ENCODE results near the gene OR10A7. TPM values are rescaled to one million over a fixed set of nuclear protein-coding genes. Genes with fewer than 3 reads are reported as not detected.

Gene OR10A7
- total RNA-seq, 2 experiments from 2014 or later: not detected

DNA sequence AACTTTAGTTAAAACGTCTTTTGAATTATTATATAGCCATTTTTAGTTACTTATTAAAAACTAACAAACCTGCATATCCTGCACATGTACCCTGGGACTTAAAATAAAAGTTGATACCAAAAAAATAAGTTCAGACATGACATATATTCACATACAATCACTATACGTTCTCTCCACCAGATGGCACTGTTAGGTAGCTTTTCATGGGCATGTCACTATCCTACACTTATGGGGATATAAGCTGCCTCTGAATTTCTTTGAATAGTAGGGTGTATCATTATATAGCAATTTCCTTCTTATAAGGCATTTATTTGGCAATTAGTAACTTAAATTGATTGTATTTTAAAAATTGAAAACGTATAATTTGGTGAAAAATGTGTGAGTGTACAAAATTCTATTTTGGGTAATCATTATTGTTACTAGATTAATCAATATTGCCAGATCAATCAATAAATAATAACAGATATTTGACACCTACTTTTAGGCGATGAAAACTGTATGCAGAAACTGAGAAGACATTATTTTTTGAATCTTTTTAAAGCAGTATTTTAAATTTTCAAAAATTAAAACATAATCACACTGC lies 31.8 kb upstream of the OR10A7 start:
- intact Hi-C loops (cut with micrococcal nuclease; ENCODE audit: unreplicated experiment): loop anchor here (1.0 kb wide), 2 partner anchors 430 to 467 kb away; no protein-coding TSS in a partner anchor
- Histone ChIP-seq H3K9me2 (ENCODE audit: insufficient read depth, low read length) (no peaks in the 10 kb centered on the region), H3K36me3 (ENCODE audit: insufficient read depth, low read length) (no peaks in the 10 kb centered on the region), H3K27ac (ENCODE audit: low read depth, low read length, poor library complexity, severe bottlenecking) (no peak overlapping the region), H4K20me1 (ENCODE audit: insufficient read depth, low read length) (no peaks in the 10 kb centered on the region), H3K4me2 (ENCODE audit: low read length) (no peak overlapping the region), H3K9me3 (ENCODE audit: low read length) (no peaks in the 10 kb centered on the region), H2AFZ (ENCODE audit: low read length) (no peak overlapping the region), H3K4me1 (ENCODE audit: insufficient read depth, low read length, poor library complexity, severe bottlenecking) (no peaks in the 10 kb centered on the region), H3K79me2 (ENCODE audit: insufficient read depth, low read depth, low read length) (no peaks in the 10 kb centered on the region), H3K4me3 (ENCODE audit: low read depth, low read length, poor library complexity, severe bottlenecking) (no peak overlapping the region)
- TF ChIP-seq EZH2phosphoT487 (IDR thresholded peaks at IDR 0.05; ENCODE audit: borderline replicate concordance, low read depth, low read length): no peak
- TF ChIP-seq, protein P1, sequence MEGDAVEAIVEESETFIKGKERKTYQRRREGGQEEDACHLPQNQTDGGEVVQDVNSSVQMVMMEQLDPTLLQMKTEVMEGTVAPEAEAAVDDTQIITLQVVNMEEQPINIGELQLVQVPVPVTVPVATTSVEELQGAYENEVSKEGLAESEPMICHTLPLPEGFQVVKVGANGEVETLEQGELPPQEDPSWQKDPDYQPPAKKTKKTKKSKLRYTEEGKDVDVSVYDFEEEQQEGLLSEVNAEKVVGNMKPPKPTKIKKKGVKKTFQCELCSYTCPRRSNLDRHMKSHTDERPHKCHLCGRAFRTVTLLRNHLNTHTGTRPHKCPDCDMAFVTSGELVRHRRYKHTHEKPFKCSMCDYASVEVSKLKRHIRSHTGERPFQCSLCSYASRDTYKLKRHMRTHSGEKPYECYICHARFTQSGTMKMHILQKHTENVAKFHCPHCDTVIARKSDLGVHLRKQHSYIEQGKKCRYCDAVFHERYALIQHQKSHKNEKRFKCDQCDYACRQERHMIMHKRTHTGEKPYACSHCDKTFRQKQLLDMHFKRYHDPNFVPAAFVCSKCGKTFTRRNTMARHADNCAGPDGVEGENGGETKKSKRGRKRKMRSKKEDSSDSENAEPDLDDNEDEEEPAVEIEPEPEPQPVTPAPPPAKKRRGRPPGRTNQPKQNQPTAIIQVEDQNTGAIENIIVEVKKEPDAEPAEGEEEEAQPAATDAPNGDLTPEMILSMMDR (conservative IDR thresholded peaks at IDR 0.05; ENCODE audit: low read length): peak; percentile 92
- ChIA-PET POLR2A (no interaction called here), CTCF (ENCODE audit: unreplicated experiment) (no interaction called here)
- no TSS peak for BruUV-seq (replicated peaks)
- peak; percentile 78 for DNase-seq (ENCODE audit: low spot score)

DNA sequence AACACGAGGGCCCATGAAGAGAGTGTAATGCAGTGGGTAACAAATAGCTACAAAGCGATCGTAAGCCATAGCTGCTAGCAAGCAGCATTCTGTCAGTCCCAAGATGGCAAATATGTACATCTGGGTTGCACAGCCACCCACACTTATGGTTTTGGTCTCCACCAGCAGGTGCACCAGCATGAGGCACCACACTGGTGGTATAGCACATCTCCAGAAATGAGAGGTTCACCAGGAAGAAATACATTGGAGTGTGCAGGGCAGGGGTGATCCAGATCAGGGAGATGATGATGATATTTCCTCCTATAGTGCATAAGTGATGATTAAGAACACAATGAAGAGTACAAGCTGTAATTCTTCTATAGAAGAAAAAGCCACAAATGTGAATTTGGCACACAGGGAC lies 26.4 kb upstream of the OR10A7 start:
- H2AFZ ChIP-seq (ENCODE audit: low read length): no peak overlapping the region
- H3K27ac ChIP-seq (ENCODE audit: low read depth, low read length, poor library complexity, severe bottlenecking): no peak overlapping the region
- DNase-seq (ENCODE audit: low spot score): no peak
- H3K4me3 ChIP-seq (ENCODE audit: low read depth, low read length, poor library complexity, severe bottlenecking): no peak overlapping the region
- intact Hi-C loops (cut with micrococcal nuclease; ENCODE audit: unreplicated experiment): no loop called here
- no peak overlapping the region for H3K4me2 ChIP-seq (ENCODE audit: low read length)
- CTCF ChIA-PET (ENCODE audit: unreplicated experiment): no interaction called here
- no peak for TF ChIP-seq EZH2phosphoT487 (IDR thresholded peaks at IDR 0.05; ENCODE audit: borderline replicate concordance, low read depth, low read length)
- TF ChIP-seq, protein P1 (conservative IDR thresholded peaks at IDR 0.05; ENCODE audit: low read length): no peak
- H3K4me1 ChIP-seq (ENCODE audit: insufficient read depth, low read length, poor library complexity, severe bottlenecking): no peaks in the 10 kb centered on the region
- no peaks in the 10 kb centered on the region for H4K20me1 ChIP-seq (ENCODE audit: insufficient read depth, low read length)
- H3K9me3 ChIP-seq (ENCODE audit: low read length): no peaks in the 10 kb centered on the region
- no peaks in the 10 kb centered on the region for H3K36me3 ChIP-seq (ENCODE audit: insufficient read depth, low read length)
- no TSS peak for BruUV-seq (replicated peaks)
- no peaks in the 10 kb centered on the region for H3K9me2 ChIP-seq (ENCODE audit: insufficient read depth, low read length)
- no peaks in the 10 kb centered on the region for H3K79me2 ChIP-seq (ENCODE audit: insufficient read depth, low read depth, low read length)
- POLR2A ChIA-PET: no interaction called here

DNA sequence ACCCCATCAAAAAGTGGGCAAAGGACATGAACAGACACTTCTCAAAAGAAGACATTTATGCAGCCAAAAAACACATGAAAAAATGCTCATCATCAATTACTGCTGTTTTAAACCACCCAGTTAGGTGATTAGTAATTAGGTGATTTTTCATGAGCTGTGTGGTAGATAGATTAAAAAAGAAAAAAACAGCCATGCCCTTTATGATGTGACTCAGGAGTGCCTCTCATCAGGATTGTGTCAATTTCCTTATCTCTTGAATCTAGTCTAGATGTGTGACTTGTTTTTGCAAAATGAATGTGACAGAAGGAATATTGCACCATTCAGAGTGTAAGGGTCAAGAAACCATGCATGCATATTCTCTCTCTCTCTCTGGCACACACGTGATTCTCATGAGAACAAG lies 5.7 kb downstream of the OR10A7 start:
- Histone ChIP-seq H3K79me2 (ENCODE audit: insufficient read depth, low read depth, low read length) (no peaks in the 10 kb centered on the region), H3K4me2 (ENCODE audit: low read length) (no peak overlapping the region), H3K4me3 (ENCODE audit: low read depth, low read length, poor library complexity, severe bottlenecking) (no peak overlapping the region), H3K4me1 (ENCODE audit: insufficient read depth, low read length, poor library complexity, severe bottlenecking) (no peaks in the 10 kb centered on the region), H3K36me3 (ENCODE audit: insufficient read depth, low read length) (no peaks in the 10 kb centered on the region), H3K9me3 (ENCODE audit: low read length) (no peaks in the 10 kb centered on the region), H4K20me1 (ENCODE audit: insufficient read depth, low read length) (no peaks in the 10 kb centered on the region), H3K27ac (ENCODE audit: low read depth, low read length, poor library complexity, severe bottlenecking) (no peak overlapping the region), H3K9me2 (ENCODE audit: insufficient read depth, low read length) (no peaks in the 10 kb centered on the region), H2AFZ (ENCODE audit: low read length) (no peak overlapping the region)
- BruUV-seq (replicated peaks): no TSS peak
- POLR2A ChIA-PET: no interaction called here
- CTCF ChIA-PET (ENCODE audit: unreplicated experiment): no interaction called here
- TF ChIP-seq EZH2phosphoT487 (IDR thresholded peaks at IDR 0.05; ENCODE audit: borderline replicate concordance, low read depth, low read length): no peak
- TF ChIP-seq, protein P1 (conservative IDR thresholded peaks at IDR 0.05; ENCODE audit: low read length): no peak
- intact Hi-C loops (cut with micrococcal nuclease; ENCODE audit: unreplicated experiment): no loop called here
- DNase-seq (ENCODE audit: low spot score): no peak
